ENCODE measurements around the gene DPP4.

DNA sequence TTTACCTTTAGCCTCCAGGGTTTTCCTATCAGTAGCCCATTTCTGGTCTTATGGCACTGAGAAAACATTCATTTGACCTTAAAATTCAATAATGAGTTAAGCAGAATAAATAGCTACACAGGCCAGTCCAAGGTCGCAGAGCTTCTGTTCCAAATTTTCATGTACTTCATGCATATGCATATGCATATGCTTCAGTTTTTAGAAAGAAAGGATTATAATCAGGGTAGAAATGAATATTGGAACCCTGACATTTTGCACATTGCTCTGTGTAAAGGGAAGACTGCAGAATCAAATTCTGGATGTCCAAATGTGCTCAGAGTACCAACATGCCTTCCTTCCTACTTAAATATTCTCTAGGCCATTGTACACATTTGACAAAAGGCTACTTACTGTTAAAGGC lies 104.9 kb downstream of the DPP4 start:
- TF ChIP-seq, protein P1, sequence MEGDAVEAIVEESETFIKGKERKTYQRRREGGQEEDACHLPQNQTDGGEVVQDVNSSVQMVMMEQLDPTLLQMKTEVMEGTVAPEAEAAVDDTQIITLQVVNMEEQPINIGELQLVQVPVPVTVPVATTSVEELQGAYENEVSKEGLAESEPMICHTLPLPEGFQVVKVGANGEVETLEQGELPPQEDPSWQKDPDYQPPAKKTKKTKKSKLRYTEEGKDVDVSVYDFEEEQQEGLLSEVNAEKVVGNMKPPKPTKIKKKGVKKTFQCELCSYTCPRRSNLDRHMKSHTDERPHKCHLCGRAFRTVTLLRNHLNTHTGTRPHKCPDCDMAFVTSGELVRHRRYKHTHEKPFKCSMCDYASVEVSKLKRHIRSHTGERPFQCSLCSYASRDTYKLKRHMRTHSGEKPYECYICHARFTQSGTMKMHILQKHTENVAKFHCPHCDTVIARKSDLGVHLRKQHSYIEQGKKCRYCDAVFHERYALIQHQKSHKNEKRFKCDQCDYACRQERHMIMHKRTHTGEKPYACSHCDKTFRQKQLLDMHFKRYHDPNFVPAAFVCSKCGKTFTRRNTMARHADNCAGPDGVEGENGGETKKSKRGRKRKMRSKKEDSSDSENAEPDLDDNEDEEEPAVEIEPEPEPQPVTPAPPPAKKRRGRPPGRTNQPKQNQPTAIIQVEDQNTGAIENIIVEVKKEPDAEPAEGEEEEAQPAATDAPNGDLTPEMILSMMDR (conservative IDR thresholded peaks at IDR 0.05; ENCODE audit: low read depth, low read length), result no peak
- TF ChIP-seq EZH2 (IDR thresholded peaks at IDR 0.05; ENCODE audit: low read length, unreplicated experiment) (no peak), EZH2phosphoT487 (IDR thresholded peaks at IDR 0.05; ENCODE audit: borderline replicate concordance, low read length) (no peak)

All from PC-3 (cell line).